Right atrium auricular region (tissue), 2 donors: ENCODE results near the gene MCC. TPM values are rescaled to one million over a fixed set of nuclear protein-coding genes. Genes with fewer than 3 reads are reported as not detected.
A peak's percentile ranks its signal among the peaks of the same experiment; 100 is the strongest.

Experiments
- DNase-seq: peaks from one replicate; pipeline ENCODE4 v3.0.0-alpha.2; 2019; ENCODE audit warnings: low spot score
- H3K27ac ChIP-seq, 2 donors: fragments of 200-600 bp; sonication (generic); 1 replicate in 1 of 2; 2 replicates in 1 of 2; pipeline ENCODE4 v1.5.1; 2016 to 2019
- H3K27me3 ChIP-seq, 2 donors: fragments of 200-600 bp; sonication (generic); one replicate each; pipeline versions ENCODE4 v1.5.1 to v1.6.0; 2017 to 2019
- H3K36me3 ChIP-seq: fragments of 200-600 bp; sonication (generic); one replicate; pipeline ENCODE4 v1.5.1; 2016
- H3K4me1 ChIP-seq, 2 donors: fragments of 200-600 bp; sonication (generic); one replicate each; pipeline versions ENCODE4 v1.5.1 to v1.6.0; 2017 to 2019
- H3K4me3 ChIP-seq, 2 donors: fragments of 200-600 bp; sonication (generic); 1 replicate in 1 of 2; 2 replicates in 1 of 2; pipeline ENCODE4 v1.5.1; 2017 to 2019; ENCODE audit warnings: mild to moderate bottlenecking in 1 of 2, moderate library complexity in 1 of 2
- H3K9me3 ChIP-seq, 2 donors: fragments of 200-600 bp; sonication (generic); one replicate each; pipeline ENCODE4 v1.5.1; 2019
- total RNA-seq, 2 donors: library from RNA; depleted of rRNA; stranded (reverse); fragments of >200 nt; gene quantifications; one replicate each; pipeline ENCODE4 v1.1.0, GENCODE V29; 2016
- TF ChIP-seq, protein P1 (sequence below), 2 donors: fragments of 200-600 bp; sonication (generic); IDR thresholded peaks; one replicate each; pipeline ENCODE4 v1.5.1; 2019; ENCODE audit warnings: antibody characterized with exemption in 2 of 2

Gene MCC
- total RNA-seq, 2 donors from 2014 or later = 28.8 to 31.7 TPM

DNA sequence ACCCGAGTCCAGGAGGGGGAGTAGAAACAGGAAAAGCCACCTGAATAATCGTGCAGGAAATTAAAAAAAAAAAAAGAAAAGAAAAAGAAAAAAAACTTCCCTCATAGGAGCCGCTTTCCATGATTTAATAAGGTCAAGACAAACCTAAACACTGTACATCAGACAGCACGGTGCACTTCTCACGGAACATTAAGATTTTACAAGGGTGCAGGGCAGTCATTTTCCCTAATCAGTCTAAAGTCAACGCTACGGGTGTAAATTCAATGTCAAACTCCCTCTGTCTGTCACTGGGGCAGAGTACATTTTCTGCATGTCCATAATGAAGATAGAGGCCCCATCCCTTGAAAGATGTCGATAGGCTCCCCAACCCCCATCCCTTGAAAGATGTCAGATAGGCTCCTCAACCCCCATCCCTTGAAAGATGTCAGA, 193.1 kb downstream of the MCC start:
- Histone ChIP-seq H3K4me3 (peak overlapping the region; percentile 83 to 88), H3K27ac (peak overlapping the region; percentile 85 to 93), H3K9me3 (no peaks in the 10 kb centered on the region), H3K36me3 (no peaks in the 10 kb centered on the region), H3K4me1 (peaks cover 0 to 33% of the 10 kb centered on the region in 2 donors), H3K27me3 (no peaks in the 10 kb centered on the region)
- TF ChIP-seq, protein P1, sequence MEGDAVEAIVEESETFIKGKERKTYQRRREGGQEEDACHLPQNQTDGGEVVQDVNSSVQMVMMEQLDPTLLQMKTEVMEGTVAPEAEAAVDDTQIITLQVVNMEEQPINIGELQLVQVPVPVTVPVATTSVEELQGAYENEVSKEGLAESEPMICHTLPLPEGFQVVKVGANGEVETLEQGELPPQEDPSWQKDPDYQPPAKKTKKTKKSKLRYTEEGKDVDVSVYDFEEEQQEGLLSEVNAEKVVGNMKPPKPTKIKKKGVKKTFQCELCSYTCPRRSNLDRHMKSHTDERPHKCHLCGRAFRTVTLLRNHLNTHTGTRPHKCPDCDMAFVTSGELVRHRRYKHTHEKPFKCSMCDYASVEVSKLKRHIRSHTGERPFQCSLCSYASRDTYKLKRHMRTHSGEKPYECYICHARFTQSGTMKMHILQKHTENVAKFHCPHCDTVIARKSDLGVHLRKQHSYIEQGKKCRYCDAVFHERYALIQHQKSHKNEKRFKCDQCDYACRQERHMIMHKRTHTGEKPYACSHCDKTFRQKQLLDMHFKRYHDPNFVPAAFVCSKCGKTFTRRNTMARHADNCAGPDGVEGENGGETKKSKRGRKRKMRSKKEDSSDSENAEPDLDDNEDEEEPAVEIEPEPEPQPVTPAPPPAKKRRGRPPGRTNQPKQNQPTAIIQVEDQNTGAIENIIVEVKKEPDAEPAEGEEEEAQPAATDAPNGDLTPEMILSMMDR (IDR thresholded peaks at IDR 0.05) = peak in 1 of 2 donors; percentile 36
- DNase-seq = no peak

DNA sequence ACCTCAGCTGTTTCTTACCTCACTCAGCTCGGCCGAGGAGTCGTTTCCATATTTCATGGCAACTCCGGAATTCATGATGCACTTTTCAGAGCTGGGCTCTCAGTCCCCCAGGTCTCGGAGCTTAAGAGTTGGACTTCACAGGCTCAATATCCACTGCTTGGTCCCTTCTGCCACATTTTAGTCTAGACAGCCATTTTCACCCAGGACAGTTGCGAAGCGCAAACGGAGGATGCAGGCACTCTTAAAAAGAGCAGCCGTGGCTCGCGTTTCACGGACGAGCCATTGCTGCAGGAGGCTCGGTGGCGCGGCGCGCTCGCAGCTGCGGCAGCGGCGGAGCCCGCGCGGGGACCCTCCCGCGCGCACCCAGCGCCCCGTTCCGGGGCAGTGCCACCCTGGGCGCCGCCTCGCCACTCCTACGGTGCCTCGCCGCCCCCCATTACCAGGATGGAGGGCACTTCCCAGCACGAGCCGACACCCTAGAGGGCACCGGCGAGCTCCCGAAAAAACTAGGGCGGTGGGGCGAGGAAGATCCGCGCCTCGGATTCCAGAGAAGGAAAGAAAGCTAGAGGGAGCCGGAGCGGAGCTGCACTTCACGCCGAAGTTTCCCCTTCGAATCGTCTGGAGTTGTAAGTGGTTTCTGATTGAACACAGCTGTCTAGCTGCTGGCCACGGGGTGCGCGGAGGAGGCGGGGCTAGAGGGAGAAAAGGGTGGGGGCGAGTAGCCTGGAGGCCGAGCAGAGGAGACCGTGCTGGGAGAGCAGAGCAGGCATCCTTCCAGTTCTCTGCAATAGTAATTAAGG, 193.7 kb downstream of the MCC start:
- TF ChIP-seq, protein P1 (IDR thresholded peaks at IDR 0.05) = peak in 1 of 2 donors; percentile 44
- H3K27ac ChIP-seq = peak overlapping the region; percentile 85 to 93
- H3K4me3 ChIP-seq = peak overlapping the region; percentile 83 to 88
- H3K36me3 ChIP-seq = no peaks in the 10 kb centered on the region
- DNase-seq = peak; percentile 93
- H3K9me3 ChIP-seq = no peaks in the 10 kb centered on the region
- H3K4me1 ChIP-seq = peaks cover 0 to 33% of the 10 kb centered on the region in 2 donors
- no peaks in the 10 kb centered on the region for H3K27me3 ChIP-seq

DNA sequence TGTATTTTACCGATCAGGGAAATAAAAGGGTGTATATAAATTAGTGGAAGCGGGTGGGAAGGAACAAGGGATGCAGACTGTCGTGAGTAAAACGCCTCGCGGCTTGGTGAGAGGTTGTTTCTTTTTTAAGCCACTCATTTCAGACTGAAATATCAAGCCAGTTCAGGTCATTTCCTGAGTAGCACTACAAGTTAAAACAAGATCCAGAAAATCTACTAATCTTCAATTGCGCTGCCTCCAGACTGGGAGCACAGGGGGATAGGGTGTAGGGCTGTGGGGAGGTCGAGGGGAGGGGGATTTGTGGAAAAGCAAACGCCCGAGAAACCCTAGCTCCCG, 194.3 kb downstream of the MCC start:
- Histone ChIP-seq H3K4me1 (peaks cover 0 to 33% of the 10 kb centered on the region in 2 donors), H3K27ac (peak overlapping the region; percentile 85 to 93), H3K4me3 (peak overlapping the region; percentile 83 to 88), H3K36me3 (no peaks in the 10 kb centered on the region), H3K27me3 (no peaks in the 10 kb centered on the region), H3K9me3 (no peaks in the 10 kb centered on the region)
- TF ChIP-seq, protein P1 (IDR thresholded peaks at IDR 0.05) = no peak
- DNase-seq = no peak

DNA sequence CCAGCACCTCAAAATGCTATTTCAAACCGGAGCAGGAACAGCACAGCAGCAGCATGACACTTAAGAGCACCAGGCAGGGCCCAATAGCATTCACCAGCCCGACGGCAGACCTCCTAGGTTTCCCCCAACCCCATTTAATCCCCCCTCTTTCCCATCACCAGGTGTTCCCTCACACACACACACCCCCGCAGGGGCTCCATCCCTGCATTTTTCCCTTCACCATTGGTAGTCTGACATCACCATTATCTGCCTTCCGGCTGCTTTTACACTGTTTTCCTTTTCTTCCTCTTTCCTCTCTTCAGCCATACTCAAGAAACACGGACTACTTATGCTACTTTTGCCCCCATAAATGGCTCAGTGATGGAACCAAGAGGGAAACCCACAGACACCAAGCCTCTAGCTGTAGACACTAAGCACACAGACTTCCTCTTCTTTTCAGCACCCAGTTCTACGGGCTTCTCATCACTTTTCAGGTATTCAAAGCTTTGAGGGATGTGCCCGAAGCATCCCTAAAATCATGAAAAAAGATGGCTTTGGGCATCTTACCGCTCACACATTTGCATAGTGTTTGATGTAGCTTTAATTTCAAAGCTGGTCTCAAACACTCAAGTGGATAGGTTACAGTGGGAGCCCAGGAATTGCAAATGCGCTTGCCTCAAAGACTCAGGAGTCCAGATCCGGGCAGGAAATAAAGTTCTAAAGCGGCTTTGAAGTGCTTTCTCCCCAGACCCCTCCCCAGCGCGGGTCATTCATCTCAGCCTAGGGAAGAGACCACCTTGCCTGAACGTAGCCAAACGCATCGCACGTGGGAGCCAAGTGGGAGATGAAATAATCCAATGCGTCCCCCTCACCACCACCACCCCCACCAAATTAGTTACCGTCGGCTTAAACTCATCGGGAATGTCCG, 194.9 kb downstream of the MCC start:
- Histone ChIP-seq H3K36me3 (no peaks in the 10 kb centered on the region), H3K27ac (peak overlapping the region; percentile 85 to 93), H3K4me3 (peak overlapping the region; percentile 83 to 88), H3K9me3 (no peaks in the 10 kb centered on the region), H3K27me3 (no peaks in the 10 kb centered on the region), H3K4me1 (peaks cover 0 to 33% of the 10 kb centered on the region in 2 donors)
- TF ChIP-seq, protein P1 (IDR thresholded peaks at IDR 0.05) = no peak
- DNase-seq = no peak

DNA sequence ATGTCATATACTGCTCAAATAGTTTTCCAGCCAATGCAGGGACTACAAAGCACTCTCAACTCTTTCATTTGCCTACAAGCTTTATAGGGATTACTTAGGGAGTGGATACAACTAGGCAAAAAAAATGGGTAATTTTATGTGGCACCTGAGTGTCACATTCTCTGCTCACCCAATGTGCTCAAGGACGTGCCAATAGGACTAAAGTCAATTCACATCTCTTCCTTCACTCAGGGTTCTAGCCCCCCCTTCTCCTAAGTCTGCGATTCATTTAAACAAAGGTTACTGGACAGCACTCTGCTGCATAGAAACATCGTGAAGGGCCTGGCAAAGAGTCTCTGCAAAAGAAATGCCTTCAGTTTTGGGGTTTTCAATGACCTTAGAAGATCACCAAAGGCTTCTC, 195.8 kb downstream of the MCC start:
- Histone ChIP-seq H3K36me3 (no peaks in the 10 kb centered on the region), H3K9me3 (no peaks in the 10 kb centered on the region), H3K4me1 (peaks cover 0 to 33% of the 10 kb centered on the region in 2 donors), H3K27ac (no peak overlapping the region), H3K27me3 (no peaks in the 10 kb centered on the region), H3K4me3 (peak overlapping the region; percentile 83 to 88)
- no peak for DNase-seq
- TF ChIP-seq, protein P1 (IDR thresholded peaks at IDR 0.05) = no peak
